OCI-LY3 (cell line): ENCODE results near the gene SYF2.

Source experiments
- EZH2phosphoT487 ChIP-seq: fragments of 200-600 bp; shearing (Covaris generic); IDR thresholded peaks from 2 replicates; pipeline ENCODE4 v1.6.1; 2018; ENCODE audit warnings: antibody characterized with exemption, mixed run types, low read depth
- TF ChIP-seq, protein P1 (sequence below): fragments of 200-600, 300-600 bp; sonication (generic); IDR thresholded peaks from 2 replicates; pipeline ENCODE4 v1.5.1; 2014; ENCODE audit warnings: antibody characterized with exemption, low read length, low read depth

DNA sequence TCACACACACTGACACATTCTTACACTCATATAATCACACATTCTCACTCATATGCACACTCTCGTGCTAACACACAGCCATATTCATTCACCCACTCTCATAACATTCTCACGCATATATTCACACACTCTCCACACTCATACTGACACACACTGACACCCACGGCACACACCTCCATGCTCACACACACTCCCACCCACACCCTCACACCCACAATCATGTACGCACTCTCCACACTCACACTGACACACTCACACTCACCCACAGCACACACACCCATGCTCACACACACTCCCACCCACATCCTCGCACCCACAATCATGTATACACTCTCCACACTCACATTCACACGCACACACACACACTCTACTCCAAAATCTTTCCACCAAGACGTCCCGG, 38.2 kb downstream of the SYF2 start:
- TF ChIP-seq, protein P1, sequence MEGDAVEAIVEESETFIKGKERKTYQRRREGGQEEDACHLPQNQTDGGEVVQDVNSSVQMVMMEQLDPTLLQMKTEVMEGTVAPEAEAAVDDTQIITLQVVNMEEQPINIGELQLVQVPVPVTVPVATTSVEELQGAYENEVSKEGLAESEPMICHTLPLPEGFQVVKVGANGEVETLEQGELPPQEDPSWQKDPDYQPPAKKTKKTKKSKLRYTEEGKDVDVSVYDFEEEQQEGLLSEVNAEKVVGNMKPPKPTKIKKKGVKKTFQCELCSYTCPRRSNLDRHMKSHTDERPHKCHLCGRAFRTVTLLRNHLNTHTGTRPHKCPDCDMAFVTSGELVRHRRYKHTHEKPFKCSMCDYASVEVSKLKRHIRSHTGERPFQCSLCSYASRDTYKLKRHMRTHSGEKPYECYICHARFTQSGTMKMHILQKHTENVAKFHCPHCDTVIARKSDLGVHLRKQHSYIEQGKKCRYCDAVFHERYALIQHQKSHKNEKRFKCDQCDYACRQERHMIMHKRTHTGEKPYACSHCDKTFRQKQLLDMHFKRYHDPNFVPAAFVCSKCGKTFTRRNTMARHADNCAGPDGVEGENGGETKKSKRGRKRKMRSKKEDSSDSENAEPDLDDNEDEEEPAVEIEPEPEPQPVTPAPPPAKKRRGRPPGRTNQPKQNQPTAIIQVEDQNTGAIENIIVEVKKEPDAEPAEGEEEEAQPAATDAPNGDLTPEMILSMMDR = no peak
- no peak for TF ChIP-seq EZH2phosphoT487
